Tibial artery (tissue), 4 donors: ENCODE data around the gene SLC24A3.

Source experiments
- DNase-seq, 2 donors: peaks; one replicate each; pipeline ENCODE4 v3.0.0-alpha.2; 2019
- H3K27ac ChIP-seq, 2 donors: fragments of 200-600 bp; sonication (generic) in 1 of 2; 1 replicate in 1 of 2; 2 replicates in 1 of 2; pipeline ENCODE4 v1.5.1; 2018 to 2019; ENCODE audit warnings: mild to moderate bottlenecking in 1 of 2
- H3K27me3 ChIP-seq, 2 donors: fragments of 200-600 bp; sonication (generic) in 1 of 2; one replicate each; pipeline versions ENCODE4 v1.5.1 to v1.6.0; 2016 to 2019
- H3K36me3 ChIP-seq, 3 donors: fragments of 200-600 bp; sonication (generic) in 2 of 3; one replicate each; pipeline ENCODE4 v1.5.1; 2016 to 2019; ENCODE audit warnings: mild to moderate bottlenecking in 2 of 3
- H3K4me1 ChIP-seq, 4 donors: fragments of 200-600 bp; sonication (generic) in 2 of 4; 1 replicate in 3 of 4; 2 replicates in 1 of 4; pipeline ENCODE4 v1.5.1; 2016 to 2019
- H3K4me3 ChIP-seq, 2 donors: fragments of 200-600 bp; sonication (generic) in 1 of 2; 1 replicate in 1 of 2; 2 replicates in 1 of 2; pipeline ENCODE4 v1.5.1; 2018 to 2019; ENCODE audit warnings: mild to moderate bottlenecking in 2 of 2
- H3K9me3 ChIP-seq, 3 donors: fragments of 200-600 bp; sonication (generic) in 1 of 3; one replicate each; pipeline ENCODE4 v1.5.1; 2016 to 2019
- CTCF ChIP-seq, 2 experiments: fragments of 200-600 bp in 1 of 2; fragments of 450-650 bp in 1 of 2; IDR thresholded peaks; one replicate each; pipeline ENCODE4 v1.5.1; 2017 to 2019; ENCODE audit warnings: antibody characterized with exemption in 2 of 2, mild to moderate bottlenecking in 1 of 2, moderate library complexity in 1 of 2
- intact Hi-C: fragments of 100-400 bp; cut with DNase I; formaldehyde crosslinking; loops from one replicate; pipeline ENCODE4 v1.15.0; 2023; ENCODE audit warnings: low total_unique reads

Gene SLC24A3

DNA sequence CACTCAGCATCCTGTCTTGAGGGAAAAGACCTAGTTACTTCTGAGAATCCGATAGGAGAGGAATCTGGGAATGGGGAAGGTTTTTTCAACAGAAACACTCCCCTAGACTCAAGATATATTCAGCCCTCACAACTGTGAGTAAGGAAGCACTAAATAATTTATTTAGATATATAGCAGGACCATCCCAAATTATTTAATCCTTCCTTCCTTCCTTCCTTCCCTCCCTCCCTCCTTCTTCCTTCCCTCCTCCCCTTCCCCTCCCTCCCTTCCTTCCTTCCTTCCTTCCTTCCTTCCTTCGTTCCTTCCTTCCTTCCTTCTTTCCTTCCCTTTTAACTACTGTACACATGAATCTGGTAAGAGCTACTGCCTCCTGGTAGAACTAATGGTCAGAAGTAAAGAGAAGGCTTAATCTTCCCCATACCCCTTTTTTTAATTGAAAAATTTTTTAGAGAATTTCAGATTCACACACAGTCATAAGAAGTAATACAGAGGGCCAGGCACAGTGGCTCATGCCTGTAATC is 10.1 kb downstream of the SLC24A3 start:
- intact Hi-C loops: no loop called here
- H3K4me1 ChIP-seq: peaks cover 0 to 11% (median 0%) of the 10 kb centered on the region in 4 donors
- H3K36me3 ChIP-seq: no peaks in the 10 kb centered on the region
- no peaks in the 10 kb centered on the region for H3K27me3 ChIP-seq
- no peak for DNase-seq
- no peak for TF ChIP-seq CTCF (IDR thresholded peaks at IDR 0.05)
- H3K27ac ChIP-seq: no peak overlapping the region
- H3K4me3 ChIP-seq: no peak overlapping the region
- H3K9me3 ChIP-seq: peaks cover 0 to 9% (median 0%) of the 10 kb centered on the region in 3 donors

DNA sequence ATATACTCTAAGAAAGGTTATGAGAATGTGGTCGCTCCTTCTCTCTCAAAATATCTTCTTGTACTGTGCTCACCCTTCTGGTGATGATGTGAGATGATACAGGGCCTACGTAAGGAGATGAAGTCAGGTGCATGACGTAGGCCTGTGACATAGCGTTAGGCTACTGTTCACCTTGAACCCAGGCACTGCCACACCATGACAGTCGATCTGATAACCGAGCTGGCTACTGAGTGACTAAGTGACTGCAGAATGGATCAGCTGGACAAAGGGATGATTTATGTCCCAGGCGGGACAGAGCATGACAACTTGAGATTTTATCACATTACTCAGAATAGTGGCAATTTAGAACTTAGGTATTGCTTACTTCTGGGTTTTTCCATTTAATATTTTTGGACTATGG is 11.2 kb downstream of the SLC24A3 start:
- Histone ChIP-seq H3K27me3 (no peaks in the 10 kb centered on the region), H3K9me3 (peaks cover 0 to 9% (median 0%) of the 10 kb centered on the region in 3 donors), H3K36me3 (no peaks in the 10 kb centered on the region), H3K27ac (no peak overlapping the region), H3K4me3 (no peak overlapping the region), H3K4me1 (peaks cover 0 to 8% (median 0%) of the 10 kb centered on the region in 4 donors)
- intact Hi-C loops: no loop called here
- DNase-seq: no peak
- no peak for TF ChIP-seq CTCF (IDR thresholded peaks at IDR 0.05)

GRCh38 chr20:19231359-19232035 is 19.1 kb downstream of the SLC24A3 start:
- no peak overlapping the region for H3K27ac ChIP-seq
- H3K27me3 ChIP-seq: no peaks in the 10 kb centered on the region
- intact Hi-C loops: no loop called here
- no peaks in the 10 kb centered on the region for H3K36me3 ChIP-seq
- peaks cover 0 to 4% (median 0%) of the 10 kb centered on the region in 4 donors for H3K4me1 ChIP-seq
- H3K4me3 ChIP-seq: no peak overlapping the region
- no peak for DNase-seq
- no peaks in the 10 kb centered on the region for H3K9me3 ChIP-seq
- no peak for TF ChIP-seq CTCF (IDR thresholded peaks at IDR 0.05)

DNA sequence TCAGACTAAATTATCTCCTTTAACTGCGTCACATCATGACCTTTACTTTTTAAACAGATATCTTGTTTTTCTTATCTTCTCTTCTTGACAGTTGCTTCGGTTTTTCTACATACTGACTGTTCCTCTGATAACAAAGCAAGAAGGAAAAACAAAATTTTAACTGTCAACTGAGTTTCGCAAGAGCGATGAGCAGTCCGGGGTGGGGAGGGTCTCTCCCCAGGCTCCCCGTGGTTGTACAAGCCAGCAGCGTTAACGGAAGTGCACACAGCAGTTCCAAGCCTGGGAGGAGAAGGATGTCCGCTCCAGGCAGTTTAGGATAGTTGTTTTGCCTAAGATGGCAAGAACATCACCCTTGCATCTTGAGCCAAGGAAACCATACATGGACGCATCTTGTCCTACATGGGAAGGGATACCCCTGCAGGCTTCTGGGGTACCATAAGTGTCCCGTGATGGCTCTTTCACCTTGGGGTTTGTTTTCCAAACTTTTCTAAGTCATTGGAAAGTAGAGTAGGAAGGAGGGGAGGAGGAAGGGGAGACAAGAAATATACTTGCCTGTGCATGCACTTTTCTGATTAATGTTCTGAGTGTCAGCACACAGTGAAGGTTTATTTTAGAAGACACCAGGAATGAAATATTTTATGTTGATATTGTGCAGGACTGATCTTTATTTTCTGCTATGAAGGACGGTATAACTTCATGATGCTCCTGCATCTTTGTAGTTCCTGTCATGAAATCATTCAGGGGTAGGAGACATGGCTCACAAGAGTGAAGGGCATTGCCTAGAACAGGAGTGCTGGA is 20.8 kb downstream of the SLC24A3 start:
- no peak overlapping the region for H3K27ac ChIP-seq
- no peak for DNase-seq
- intact Hi-C loops: no loop called here

More for the DNA sequence above, 20.8 kb downstream of the SLC24A3 start:
- TF ChIP-seq CTCF (IDR thresholded peaks at IDR 0.05): no peak
- Histone ChIP-seq H3K36me3 (no peaks in the 10 kb centered on the region), H3K9me3 (no peaks in the 10 kb centered on the region), H3K27me3 (no peaks in the 10 kb centered on the region), H3K4me1 (peaks cover 0 to 4% (median 0%) of the 10 kb centered on the region in 4 donors), H3K4me3 (no peak overlapping the region)
